Upper lobe of right lung (tissue), 1 donor: ENCODE measurements around the gene C2CD4C. TPM values are rescaled to one million over a fixed set of nuclear protein-coding genes. Genes with fewer than 3 reads are reported as not detected.
"Not testable (repeated sequence)": the region's sequence is repeated elsewhere in the genome, so short reads cannot be mapped to it uniquely, and the experiment has no call there.

Experiments used
- ATAC-seq: fragments of 200-7000 bp; cut with Tn5 transposase; one replicate; pipeline ENCODE4 v1.9.1; 2020; ENCODE audit warnings: mild to moderate bottlenecking, moderate library complexity
- DNase-seq: peaks from one replicate; pipeline ENCODE4 v3.0.0-alpha.2; 2020
- H3K27ac ChIP-seq: fragments of 200-600 bp; one replicate; pipeline ENCODE4 v1.8.0; 2022
- H3K27me3 ChIP-seq: fragments of 200-600 bp; one replicate; pipeline ENCODE4 v1.8.0; 2022; ENCODE audit warnings: mild to moderate bottlenecking
- H3K36me3 ChIP-seq: fragments of 200-600 bp; one replicate; pipeline ENCODE4 v1.8.0; 2022
- H3K4me1 ChIP-seq: fragments of 200-600 bp; one replicate; pipeline ENCODE4 v1.8.0; 2022
- H3K4me3 ChIP-seq: fragments of 200-600 bp; one replicate; pipeline ENCODE4 v1.8.0; 2022; ENCODE audit warnings: mild to moderate bottlenecking
- H3K9me3 ChIP-seq: fragments of 200-600 bp; one replicate; pipeline ENCODE4 v1.8.0; 2022
- intact Hi-C: fragments of 100-400 bp; cut with DNase I; formaldehyde crosslinking; loops from one replicate; pipeline ENCODE4 v1.11.0; 2022
- total RNA-seq: library from RNA; stranded (reverse); fragmentation: NEBNext Ultra II Directional; extraction: Animal tissue kit (Norgen Biotek cat#: 25700); gene quantifications from one replicate; pipeline ENCODE4 v1.2.1, GENCODE V29; 2021
- TF ChIP-seq, protein P1 (sequence below): fragments of 200-600 bp; IDR thresholded peaks from one replicate; pipeline ENCODE4 v1.8.0; 2022; ENCODE audit warnings: antibody characterized with exemption
- donor health status: DM: no; HTN: yes; CAD: no; lungs with severe emphysema.

Gene C2CD4C
- total RNA-seq, 1 donor from 2014 or later = 2.6 TPM

DNA sequence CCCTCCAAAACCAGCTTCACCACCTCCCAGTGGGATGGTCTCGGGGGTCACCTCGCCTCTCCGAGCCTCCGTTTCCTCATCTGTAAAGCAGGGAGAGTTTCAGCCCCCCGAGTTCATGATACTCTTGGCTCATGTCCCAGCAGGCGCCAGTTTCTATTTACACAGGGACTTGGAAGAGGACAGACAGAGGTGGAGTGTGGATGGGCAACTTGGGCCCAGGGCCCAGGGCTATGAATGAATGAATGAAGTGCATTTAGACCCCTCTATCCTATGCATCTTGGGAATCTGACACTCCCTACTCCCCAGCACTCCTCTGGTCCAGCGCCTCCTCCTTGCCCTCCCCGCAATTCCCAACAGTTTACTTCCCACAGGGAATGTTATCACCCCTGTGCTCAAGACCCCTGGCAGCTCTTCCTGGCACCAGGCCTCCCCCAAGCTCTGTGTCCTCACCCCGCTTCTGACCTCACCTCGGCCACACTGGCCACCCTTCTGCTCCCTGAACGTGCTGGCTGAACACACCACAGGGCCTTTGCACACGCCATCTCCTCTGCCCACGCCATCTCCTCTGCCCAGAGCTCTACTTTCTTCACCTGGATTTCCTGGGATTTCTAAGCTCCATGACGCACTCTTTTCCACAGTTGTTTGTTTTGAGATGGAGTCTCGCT lies 4.9 kb upstream of the C2CD4C start:
- no peak for ATAC-seq
- peaks cover 7% of the 10 kb centered on the region for H3K4me1 ChIP-seq
- no peak overlapping the region for H3K4me3 ChIP-seq
- TF ChIP-seq, protein P1, sequence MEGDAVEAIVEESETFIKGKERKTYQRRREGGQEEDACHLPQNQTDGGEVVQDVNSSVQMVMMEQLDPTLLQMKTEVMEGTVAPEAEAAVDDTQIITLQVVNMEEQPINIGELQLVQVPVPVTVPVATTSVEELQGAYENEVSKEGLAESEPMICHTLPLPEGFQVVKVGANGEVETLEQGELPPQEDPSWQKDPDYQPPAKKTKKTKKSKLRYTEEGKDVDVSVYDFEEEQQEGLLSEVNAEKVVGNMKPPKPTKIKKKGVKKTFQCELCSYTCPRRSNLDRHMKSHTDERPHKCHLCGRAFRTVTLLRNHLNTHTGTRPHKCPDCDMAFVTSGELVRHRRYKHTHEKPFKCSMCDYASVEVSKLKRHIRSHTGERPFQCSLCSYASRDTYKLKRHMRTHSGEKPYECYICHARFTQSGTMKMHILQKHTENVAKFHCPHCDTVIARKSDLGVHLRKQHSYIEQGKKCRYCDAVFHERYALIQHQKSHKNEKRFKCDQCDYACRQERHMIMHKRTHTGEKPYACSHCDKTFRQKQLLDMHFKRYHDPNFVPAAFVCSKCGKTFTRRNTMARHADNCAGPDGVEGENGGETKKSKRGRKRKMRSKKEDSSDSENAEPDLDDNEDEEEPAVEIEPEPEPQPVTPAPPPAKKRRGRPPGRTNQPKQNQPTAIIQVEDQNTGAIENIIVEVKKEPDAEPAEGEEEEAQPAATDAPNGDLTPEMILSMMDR = no peak
- DNase-seq = peak; percentile 37
- no peaks in the 10 kb centered on the region for H3K9me3 ChIP-seq
- intact Hi-C loops = no loop called here
- no peaks in the 10 kb centered on the region for H3K36me3 ChIP-seq
- peaks cover 4% of the 10 kb centered on the region for H3K27me3 ChIP-seq
- H3K27ac ChIP-seq = no peak overlapping the region

DNA sequence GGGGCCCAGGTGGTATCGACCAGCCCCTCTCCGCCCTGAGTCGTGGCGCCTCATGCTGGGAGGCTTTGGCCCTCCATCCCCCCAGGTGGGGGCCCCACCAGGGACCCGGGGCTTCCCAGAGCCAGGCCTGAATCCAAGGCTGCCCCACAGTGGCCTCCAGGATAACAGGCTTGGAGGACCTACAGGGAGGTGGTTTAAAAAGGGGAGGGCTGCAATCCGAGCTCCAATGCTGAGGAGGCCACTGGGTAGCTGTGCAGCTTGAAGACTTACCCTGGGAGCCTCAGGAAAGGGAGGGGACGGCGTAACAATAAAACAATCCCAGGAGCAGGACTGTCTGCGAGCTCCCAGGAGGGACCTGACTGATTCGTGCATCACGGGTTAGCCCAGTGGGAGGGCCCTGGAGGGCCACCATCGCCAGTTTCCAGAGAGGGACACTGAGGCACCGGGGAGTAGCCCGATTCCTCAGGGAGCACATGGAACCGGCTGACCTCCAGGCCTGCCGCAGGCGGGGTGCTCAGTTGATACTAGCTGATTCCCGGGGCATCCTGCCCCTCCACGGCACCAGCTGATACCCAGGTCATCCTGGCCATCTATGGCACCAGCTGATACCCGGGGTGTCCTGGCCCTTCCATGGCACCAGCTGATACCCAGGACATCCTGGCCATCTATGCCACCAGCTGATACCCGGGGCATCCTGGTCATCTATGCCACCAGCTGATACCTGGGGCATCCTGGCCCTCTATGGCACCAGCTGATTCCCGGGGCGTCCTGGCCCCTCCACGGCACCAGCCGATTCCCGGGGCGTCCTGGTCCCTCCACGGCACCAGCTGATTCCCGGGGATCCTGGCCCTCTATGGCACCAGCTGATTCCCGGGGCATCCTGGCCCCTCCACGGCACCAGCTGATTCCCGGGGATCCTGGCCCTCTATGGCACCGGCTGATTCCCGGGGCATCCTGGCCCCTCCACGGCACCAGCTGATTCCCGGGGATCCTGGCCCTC lies 3.7 kb upstream of the C2CD4C start:
- no peaks in the 10 kb centered on the region for H3K36me3 ChIP-seq
- intact Hi-C loops = no loop called here
- no peaks in the 10 kb centered on the region for H3K9me3 ChIP-seq
- no peak overlapping the region for H3K4me3 ChIP-seq
- peak; percentile 59 for DNase-seq
- no peak for ATAC-seq
- H3K27ac ChIP-seq = no peak overlapping the region
- peaks cover 13% of the 10 kb centered on the region for H3K4me1 ChIP-seq
- H3K27me3 ChIP-seq = peaks cover 15% of the 10 kb centered on the region
- TF ChIP-seq, protein P1 = no peak

DNA sequence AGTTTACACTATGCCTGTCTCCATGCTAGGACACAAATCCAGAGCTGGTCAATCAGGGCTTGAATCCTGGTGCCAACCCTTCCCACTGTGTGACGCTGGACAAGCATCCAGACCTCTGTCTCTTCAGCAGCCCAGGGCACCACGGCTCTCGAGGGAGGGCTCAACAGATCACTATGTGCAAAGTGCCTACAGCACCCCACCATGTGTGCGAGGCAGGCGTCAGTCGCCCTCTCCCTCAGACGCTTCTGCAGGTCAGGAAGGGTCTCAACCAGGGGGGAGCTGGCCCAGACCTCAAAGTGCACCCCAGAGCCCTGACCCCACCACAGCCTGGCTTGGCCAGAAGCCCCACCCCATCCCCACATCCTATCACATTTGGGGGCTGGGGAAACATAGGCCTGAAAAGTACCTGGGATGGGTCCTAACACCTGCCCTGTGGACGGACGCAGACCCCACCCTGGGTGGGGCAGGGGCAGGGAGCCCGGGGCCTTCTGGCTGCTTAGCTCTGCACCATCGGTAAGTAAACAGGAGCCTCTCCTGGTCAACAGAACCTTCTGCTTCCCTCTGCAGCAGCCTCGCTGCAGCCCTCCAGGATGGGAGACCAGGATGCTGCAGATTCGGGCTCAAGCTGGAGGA lies 2.9 kb upstream of the C2CD4C start:
- intact Hi-C loops = no loop called here
- peaks cover 17% of the 10 kb centered on the region for H3K27me3 ChIP-seq
- H3K9me3 ChIP-seq = no peaks in the 10 kb centered on the region
- H3K36me3 ChIP-seq = no peaks in the 10 kb centered on the region
- TF ChIP-seq, protein P1 = no peak
- no peak overlapping the region for H3K4me3 ChIP-seq
- peak; percentile 52 for DNase-seq
- H3K27ac ChIP-seq = no peak overlapping the region
- peaks cover 13% of the 10 kb centered on the region for H3K4me1 ChIP-seq
- ATAC-seq = no peak

DNA sequence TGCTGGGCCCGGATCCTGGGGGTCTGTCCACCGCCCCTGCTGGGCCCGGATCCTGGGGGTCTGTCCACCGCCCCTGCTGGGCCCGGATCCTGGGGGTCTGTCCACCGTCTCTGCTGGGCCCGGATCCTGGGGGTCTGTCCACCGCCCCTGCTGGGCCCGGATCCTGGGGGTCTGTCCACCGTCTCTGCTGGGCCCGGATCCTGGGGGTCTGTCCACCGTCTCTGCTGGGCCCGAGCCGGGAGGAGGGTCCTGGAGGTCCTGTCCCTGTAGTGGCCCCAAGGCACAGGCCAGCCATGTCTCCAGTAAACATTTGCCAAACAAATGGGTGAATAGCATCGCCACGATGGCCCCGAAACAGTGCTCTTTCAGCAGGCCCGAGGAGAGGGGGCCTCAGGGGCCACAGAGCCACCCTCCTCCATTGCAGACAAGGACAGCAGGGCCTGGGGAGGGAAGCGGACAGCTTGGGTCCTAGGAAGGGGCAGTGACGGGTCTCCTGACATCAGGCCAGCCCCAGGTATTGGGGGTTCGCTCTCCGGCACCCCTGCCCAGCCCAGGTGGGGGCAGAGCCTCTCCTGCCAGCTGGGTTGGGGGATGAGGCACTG lies 2.3 kb upstream of the C2CD4C start:
- ATAC-seq, intact Hi-C loops, H3K36me3 ChIP-seq, H3K4me3 ChIP-seq, H3K9me3 ChIP-seq, H3K27ac ChIP-seq: not testable (repeated sequence)
- peak; percentile 68 for DNase-seq
- peaks cover 13% of the 10 kb centered on the region for H3K4me1 ChIP-seq
- peaks cover 18% of the 10 kb centered on the region for H3K27me3 ChIP-seq

DNA sequence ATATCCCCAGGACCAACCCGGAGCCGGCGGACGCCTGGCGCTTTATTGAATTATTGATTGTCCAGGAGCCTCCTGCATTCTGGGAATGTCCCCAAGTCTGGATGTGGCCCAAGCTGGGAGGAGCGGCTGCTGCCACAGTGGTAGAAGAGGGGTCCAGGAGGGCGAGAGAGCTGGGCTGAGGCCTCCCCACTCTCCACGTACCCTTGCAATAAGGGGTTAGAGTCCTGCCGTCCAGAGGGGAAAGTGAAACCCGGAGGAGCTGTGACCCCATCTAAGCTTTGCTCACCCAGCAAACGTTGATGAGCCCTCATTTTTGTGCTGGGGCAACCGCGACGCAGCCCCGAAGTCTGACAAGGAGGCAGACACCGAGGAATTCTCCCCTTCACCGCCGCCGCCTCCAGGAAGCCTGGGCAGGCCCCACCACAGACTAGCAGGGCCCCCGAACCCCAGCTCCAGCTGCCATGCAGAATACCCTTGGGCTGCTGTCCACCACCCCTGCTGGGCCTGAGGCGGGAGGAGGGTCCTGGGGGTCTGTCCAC lies 1.4 kb upstream of the C2CD4C start:
- no peak overlapping the region for H3K27ac ChIP-seq
- TF ChIP-seq, protein P1 = no peak
- ATAC-seq (no peak), DNase-seq (peak; percentile 64)
- H3K4me1 ChIP-seq = peaks cover 13% of the 10 kb centered on the region
- peaks cover 25% of the 10 kb centered on the region for H3K27me3 ChIP-seq
- H3K4me3 ChIP-seq = no peak overlapping the region
- H3K9me3 ChIP-seq = no peaks in the 10 kb centered on the region
- intact Hi-C loops = no loop called here
- H3K36me3 ChIP-seq = no peaks in the 10 kb centered on the region
